RKO (cell line): ENCODE data around the gene MPP2.
"Not testable (repeated sequence)": the region's sequence is repeated elsewhere in the genome, so short reads cannot be mapped to it uniquely, and the experiment has no call there.

ENCODE experiments used
- DNase-seq: peaks from one replicate; pipeline ENCODE4 v3.0.0-alpha.2; 2016; ENCODE audit warnings: low spot score

MPP2 gene

DNA sequence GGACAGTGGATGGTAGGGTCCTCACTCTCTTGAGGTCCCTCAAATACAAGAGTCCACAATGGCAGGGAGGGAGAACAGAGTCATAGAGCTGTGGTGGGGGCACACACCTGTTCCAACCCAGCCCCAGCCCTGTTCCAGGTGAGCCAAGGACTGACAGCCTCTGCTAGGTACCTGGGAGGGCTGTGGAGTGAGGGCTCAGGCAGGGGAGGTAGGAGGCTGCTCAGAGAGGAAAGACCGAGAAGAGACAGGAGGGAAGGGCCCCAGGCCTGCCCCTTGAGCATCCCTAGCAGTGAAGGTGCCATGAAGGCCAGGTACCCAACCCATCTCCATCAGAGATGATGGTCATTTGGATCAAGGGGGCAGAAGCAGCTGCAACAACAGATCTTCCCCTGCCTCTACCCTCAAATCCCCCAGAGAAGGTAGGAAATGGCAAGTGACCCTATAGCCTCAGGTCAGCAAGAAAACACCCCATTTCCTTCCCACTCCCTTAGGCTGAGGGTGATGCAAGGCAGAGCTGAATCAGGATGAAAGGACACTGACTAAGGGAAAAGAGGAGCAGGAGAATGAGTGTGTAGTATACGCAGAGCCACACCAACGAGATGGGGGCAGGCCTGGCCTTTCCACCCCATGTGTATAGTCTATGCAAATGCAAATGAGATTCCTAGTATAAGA is 31.7 kb downstream of the MPP2 start:
- no peak for DNase-seq

DNA sequence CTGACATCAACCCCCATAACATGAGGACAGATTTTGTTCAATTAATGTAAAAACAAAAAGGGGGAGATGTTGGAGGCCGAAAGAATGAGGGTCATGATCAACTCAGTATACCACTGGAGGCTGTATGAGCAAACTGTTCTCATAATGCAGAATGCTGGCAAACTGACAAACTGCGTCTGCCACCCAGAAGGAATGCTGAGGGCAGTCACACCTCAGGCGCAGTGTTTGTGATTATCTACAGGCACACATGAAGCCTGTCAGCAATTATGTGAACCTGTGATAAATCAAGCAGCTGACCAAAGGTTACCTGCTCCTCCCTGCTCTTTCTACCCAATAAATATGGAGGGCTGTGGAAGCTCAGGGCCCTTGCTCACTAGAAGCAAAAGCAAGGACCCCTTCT is 33.0 kb downstream of the MPP2 start:
- DNase-seq, result no peak

DNA sequence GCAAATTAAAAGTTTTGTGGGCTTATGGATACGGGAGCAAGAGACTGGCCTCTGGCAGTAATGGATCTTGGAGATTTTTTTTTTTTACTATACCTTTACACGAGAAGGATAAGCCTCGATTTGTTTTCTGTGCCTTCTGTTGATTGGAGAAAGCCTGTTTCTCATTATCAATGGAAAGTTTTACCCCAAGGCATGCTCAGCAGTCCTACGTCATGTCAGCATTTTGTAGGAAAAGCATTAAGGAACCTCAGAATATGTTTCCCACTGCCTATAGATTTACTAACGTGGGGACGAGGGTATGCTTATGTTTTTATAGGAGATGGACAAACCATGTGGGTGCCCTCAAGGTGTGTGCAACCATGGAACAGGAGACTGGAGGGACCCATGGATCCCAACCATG is 33.5 kb downstream of the MPP2 start:
- DNase-seq, result no peak

DNA sequence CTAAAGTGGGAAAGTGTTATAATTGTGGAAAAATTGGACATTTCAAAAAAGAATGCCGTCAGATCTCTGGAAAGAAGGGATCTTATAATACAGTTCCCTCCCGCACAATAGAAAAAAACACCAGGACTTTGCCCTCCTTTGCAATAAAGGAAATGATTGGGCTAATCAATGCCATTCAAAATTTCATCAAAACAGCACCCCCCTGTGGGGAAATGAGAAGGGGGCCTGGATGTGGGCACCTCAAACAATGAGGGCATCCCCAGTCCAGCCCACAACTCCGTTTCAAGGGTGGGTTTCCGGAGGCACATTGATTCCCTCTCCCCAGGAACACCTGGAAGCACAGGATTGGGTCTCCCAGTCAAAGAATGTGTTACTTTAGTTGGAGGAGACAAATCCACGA is 34.2 kb downstream of the MPP2 start:
- no peak for DNase-seq

DNA sequence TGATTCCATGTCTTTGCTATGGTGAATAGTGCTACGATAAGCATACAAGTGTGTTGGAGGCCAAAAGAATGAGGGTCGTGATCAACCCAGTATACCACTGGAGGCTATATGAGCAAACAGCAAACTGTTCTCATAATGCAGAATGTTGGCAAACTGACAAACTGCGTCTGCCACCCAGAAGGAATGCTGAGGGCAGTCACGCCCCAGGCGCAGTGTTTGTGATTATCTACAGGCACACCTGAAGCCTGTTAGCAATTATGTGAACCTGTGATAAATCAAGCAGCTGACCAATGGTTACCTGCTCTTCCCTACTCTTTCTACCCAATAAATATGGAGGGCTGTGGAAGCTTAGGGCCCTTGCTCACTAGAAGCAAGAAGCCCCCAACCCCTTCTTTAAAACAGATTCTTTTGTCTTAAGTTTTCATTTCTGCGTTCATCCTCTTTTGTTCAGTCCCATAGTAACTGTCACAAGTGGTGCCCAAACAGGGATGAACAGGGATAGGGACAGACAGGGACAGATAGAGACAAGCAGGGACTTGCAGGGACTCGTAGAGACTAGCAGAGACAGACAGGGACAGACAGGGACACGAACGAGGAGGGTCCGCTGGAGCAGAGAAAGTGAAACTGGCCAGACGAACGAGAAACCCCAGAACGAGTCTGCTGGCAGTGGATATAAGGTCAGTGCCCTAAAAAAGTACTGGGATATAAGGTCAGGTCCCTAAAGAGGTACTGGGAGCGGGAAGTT is 35.2 kb downstream of the MPP2 start:
- no peak for DNase-seq

DNA sequence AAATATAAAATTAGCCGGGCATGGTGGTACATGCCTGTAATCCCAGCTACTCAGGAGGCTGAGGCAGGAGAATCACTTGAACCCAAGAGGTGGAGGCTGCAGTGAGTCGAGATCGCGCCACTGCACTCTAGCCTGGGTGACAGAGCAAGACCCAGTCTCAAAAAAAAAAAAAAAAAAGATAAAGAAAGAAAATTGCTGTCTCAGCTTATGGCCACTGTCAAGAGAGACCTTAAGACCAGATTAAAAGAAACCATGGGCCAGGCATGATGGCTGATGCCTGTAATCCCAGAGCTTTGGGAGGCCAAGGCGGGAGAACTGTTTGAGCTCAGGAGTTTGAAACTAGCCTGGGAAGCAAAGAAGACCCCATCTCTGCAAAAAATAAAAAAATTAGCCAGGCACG is 38.3 kb downstream of the MPP2 start:
- not testable (repeated sequence) for DNase-seq

DNA sequence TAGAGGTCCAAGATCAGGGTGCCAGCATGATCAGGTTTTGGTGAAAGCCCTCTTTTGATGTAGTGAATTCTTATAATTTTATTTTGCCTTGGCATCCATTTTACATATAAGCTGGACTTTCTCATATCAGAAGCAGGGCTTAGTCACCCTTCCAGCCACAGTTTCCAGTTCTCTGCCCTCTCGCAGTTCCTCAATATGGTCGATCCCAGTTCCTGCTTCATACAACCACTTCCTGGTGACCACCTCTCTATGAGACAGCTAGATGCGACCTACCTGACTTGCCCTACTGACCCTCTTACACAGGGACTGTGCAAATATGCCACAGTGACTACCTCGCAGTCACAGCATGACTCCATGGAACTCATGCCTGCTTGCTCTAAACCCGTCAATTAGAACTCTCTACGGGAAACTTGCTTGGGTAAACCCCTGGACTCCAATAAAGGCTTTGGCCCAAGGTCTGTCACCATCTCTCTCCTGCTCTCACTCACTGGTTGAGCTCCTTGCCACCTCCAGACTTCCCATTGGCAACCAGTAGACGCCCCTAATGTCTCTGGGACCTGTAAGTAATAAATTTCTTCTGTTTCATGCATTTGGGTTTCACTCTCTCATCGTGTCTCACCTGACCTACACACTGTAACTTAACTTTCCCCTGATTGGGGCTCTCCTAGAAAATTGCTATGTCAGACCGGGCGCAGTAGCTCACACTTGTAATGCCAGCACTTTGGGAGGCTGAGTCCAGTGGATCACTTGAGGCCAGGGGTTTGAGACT is 38.9 kb downstream of the MPP2 start:
- DNase-seq, result no peak

DNA sequence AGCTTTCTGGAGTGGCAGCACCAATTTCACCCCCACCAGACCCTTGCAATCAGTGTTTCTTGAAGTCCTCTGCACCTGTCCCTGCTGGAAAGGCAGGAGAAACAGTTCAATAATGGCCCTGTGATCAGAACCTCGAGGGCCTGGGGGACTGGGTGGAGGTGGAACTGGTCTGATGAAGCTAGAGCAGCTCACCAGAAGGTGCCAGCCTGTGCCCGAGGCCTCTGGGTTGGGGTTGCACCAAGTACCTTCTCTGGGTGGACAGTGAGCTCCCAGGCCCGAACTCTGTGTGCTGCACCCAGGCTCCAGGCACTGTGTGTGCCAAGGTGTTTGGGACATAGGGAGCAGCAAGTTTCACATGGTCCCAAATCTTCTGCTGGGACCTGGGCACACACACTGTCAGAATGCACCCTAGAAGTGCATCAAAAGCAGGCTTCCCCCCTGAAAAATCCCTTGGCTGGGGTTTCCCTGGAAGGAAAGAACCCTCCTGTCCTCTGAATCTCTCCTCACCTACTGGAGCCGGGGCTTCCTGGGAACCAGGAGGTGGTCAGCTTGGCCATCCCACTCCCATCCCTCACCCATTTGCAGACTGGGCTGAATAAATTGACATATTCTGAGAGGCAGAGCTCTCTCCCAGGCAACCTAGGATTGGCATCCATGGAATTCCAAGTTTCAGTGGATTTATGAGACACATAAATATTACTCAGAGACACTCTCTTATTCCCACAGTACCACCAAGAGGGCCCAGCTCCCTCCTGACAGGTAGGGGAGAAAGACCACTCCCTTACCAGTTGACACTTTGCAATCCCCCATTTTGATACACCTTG is 43.0 kb downstream of the MPP2 start:
- DNase-seq, result no peak

DNA sequence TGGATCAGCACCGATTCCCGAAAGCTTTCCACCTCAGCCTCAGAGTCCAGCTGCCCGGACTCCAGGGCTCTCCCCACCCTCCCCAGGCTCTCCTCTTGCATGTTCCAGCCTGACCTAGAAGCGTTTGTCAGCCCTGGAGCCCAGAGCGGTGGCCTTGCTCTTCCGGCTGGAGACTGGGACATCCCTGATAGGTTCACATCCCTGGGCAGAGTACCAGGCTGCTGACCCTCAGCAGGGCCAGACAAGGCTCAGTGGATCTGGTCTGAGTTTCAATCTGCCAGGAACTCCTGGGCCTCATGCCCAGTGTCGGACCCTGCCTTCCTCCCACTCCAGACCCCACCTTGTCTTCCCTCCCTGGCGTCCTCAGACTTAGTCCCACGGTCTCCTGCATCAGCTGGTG is 45.4 kb downstream of the MPP2 start:
- DNase-seq, result no peak

DNA sequence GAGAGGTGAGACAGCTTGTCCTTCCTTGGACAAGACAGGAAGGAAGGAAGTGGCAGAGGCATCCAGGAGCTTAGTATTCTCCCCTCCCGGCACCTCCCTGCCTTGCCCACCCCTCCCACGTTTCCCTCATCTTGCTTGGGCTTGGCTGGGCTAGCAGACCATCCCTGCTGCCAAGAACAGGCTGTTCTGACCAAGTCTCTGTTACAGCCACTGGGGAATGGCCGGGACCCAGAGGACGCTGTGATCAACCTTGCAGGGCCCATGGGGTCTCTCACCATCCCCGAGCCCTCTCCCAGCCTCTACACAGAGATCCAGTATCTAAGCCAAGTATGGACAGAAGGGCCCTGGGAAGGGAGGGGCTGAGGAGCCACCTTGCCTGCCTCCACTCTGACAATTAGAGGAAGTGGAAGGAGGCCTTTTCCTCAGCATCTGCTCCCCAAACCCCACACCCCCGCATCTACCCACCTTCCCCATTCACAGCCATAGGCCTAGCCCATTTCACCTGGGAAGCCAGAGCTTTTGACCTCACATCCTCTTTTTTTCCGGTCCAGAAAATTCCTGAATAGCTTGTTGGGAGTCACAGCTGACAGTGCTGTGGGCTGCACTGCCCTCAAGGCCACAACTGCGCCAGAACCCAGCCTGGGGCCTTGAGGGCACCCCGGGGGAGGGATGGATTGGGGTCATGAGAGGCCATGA is 46.3 kb downstream of the MPP2 start:
- no peak for DNase-seq

DNA sequence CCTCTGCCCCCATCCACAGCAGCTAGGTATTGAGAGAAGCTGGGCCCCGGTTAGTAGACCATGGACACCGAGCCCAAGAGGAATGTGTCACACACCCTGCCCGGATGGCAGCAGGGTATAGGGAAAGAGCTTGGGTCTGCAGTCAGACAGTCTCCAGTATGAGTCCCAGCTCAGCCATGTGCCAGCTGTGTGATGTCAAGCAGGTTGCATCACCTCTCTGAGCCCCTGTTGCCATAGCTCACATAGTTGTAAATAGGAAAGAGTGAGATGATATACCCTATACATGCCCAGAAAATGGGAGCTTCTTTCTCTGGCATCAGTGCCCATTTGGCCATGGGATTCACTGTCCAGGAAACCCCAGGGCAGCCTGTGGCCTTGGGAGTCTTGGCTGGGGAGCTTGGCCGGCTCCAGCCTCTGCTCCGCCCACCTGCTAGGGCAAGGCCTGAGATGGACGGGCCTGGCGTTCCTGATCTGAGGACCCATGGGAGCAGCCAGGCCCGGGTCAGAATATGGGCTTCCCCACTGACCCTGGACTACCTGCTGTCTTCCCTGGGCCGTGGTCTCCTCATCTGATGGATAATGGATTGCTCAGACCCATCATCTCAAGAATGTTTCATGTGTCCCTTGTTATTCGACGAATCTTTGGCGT is 47.1 kb downstream of the MPP2 start:
- peak; percentile 18 for DNase-seq

DNA sequence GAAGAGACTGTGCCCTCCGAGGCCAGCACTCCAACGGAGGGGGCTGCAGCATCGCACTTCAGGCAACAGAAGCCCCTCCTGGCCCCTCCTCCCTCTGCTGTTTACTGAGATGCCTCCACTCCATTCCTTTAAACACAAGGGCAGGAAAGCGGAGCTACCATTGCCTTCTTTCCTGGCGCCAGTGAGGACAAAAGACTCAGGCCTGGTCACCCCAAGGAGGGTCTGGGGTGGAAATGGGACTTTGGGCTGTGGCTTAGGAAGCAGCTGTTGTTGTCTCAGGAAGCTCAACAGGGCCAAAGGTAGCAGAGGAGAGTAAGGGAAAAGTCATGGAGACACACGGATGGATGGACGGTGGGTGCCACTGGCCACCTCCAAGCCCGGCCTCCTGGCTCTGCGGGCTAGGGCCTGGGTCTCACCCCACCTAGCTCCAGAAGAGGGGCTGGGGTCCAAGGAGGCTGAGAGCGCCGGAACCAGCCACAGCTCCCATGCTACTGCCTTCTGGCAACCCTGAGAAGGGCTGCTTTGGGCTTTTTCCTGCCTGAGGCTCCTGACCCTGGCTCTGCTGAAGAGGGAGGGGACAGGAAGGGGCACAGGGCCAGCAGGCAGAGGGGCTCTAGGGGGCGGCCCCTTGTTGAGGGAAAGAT is 49.3 kb downstream of the MPP2 start:
- no peak for DNase-seq

DNA sequence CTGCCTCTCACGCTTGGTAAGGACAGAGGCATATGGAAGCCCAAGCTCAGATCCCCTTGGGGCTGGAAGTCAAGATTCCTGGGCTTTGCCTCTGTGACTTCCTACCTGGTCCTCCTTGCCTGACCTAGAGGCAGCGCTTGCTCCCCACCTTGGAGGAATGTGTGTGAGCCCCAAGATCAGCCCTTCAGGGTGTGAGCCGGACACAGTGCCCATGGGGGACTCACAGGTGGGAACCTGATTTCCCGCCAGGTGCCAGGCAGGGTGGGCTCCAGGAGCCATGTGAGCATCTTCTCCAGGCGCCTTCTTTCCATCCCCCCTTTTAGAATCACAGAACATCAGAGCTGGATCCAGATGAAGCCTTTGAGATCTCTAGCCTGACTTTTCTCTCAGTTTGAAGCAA is 50.2 kb downstream of the MPP2 start:
- no peak for DNase-seq

DNA sequence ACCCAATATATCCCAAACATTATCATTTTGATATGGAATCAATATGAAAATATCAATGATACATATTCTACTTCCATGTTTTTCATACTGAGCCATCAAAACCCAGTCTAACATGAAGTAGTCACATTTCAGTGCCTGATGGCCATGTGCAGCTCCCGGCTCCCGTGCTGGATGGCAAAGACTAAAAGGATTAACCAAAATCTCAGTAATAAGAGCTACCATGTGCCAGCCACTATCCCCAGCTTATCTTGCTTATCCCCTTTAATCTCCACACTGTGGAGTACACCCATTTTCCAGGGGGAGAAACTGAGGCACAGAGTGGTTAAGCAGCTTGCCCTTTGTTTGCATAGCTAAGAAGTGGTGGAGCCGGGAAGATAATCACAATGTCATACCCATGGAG is 51.2 kb downstream of the MPP2 start:
- DNase-seq, result no peak

DNA sequence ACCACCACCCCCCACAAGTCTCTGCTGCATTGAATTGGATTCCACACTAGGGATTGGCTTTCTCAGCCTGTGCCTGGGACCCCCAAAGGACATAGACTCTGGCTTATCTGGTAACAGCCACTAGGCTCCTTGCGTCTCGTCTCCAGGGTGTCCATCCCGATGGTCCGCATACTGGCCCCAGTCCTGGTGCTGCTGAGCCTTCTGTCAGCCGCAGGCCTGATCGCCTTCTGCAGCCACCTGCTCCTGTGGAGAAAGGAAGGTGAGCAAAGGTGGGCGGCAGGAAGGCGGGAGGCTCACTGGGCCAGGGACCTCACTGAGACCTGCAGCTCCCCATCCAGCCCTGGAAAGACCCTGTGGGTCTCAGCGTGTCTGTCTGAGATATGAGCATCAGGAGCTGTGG is 52.3 kb downstream of the MPP2 start:
- no peak for DNase-seq

DNA sequence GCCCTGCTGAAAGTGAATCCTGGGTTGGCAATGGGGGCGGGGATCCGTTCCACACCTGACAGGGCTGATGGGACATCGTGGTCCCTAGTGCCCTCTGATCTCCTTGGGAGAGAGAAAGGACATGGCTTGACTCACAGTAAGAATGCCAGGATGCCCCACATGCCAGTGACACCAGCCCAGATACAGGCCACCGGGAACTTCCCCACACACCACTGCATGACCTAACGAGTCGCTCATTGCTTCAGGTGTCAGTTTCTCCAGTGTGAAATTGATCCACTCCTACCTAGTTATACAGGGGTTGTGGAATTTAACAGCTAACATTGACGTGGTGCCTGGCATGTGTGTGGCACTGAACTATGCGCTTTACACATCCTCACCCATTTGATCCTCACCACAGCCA is 52.8 kb downstream of the MPP2 start:
- no peak for DNase-seq

DNA sequence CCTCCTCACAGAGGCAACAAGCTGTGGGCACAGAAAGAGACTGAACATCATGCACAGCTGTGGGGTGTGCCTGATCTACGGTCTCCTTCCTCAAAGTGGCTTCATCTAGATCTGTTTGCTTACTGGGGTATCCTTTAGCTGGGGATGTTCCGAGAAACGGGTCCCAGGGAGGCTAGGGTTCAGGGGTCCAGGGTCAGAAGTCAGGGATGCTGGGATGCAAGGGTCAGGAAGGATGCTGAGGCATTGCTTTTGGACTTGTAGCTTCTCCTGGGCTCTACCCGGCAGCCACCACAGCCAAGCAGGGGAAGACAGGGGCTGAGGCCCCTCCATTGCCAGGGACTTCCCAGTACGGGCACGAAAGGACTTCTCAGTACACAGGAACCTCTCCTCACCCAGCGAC is 53.8 kb downstream of the MPP2 start:
- DNase-seq, result no peak

DNA sequence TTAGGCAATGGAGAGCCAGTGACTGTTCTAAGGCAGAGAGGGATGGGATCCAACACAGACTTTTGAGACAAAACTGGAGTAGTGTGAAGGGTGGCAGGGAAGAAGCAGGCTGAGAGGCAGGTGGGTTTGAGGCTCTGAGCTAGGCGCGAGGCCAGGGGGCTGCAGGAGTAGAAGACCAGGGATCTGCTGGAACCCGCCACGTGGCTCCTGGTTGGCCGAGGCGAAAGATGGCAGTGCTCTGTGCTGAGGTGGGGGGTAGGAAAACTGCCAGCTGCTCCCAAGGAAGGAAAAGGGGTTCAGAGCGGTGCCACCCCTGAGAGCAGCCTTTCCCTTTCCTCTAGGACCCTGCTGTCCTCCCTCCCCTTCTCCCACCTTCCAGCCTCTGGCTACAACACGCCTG is 54.8 kb downstream of the MPP2 start:
- no peak for DNase-seq

DNA sequence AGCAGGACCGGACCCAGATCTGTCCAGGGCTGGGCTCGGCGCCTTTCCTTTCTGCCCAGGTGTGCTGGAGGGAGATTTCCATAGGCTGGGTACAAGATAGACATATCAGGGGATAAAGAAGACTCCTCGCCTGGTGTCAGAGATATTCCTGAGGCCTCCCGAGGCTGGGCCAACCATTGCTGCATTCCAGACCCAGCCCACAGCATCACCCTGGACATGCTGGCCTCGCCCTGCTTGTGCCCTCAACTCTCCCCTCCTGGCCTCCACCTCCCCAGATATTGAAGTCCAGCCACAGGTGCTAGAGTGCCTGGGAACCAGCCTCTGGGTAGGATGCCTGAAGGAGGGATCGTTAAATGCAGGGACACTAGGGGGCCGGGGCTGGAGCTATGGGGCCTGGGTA is 58.2 kb downstream of the MPP2 start:
- DNase-seq, result no peak

DNA sequence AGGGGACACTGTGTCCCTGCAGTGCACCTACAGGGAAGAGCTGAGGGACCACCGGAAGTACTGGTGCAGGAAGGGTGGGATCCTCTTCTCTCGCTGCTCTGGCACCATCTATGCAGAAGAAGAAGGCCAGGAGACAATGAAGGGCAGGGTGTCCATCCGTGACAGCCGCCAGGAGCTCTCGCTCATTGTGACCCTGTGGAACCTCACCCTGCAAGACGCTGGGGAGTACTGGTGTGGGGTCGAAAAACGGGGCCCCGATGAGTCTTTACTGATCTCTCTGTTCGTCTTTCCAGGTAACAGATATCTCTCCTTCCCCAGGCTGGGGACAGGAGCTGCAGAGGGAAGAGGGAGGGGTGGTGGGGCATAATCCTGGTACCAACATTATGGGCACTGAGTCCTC is 58.7 kb downstream of the MPP2 start:
- DNase-seq, result no peak

DNA sequence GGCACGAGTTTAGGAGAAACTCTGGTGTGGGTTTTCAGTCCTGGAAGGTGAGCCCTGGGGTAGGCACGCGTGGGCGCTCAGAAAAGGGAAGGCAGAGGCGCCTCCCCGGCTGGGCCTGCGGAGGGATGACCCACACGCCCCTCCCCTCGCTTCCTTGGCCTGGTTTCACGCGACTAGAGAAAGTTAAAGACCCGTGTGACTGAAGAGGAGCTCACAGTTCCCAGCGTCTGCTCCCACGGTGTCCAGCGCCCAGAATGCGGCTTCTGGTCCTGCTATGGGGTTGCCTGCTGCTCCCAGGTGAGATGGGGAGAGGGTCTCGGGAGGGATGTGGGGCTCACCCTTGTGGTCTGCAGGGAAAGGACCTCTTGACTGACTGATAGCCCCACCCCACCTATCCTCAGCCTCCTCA is 60.4 kb downstream of the MPP2 start, which contains the start of gene CD300LG:
TSS of gene CD300LG (plus strand) at position 214 of the 409 bp plus-strand sequence. CDS start at position 255, 41 bp downstream.
- DNase-seq, result no peak
